Subcutaneous adipose tissue (tissue), 4 donors: ENCODE results near the gene CHRM5. TPM values are rescaled to one million over a fixed set of nuclear protein-coding genes. Genes with fewer than 3 reads are reported as not detected.

Experiments used
- CTCF ChIP-seq: fragments of 450-650 bp; IDR thresholded peaks from one replicate; pipeline ENCODE4 v1.5.1; 2016; ENCODE audit warnings: low read depth, mild to moderate bottlenecking, control low read depth, antibody characterized with exemption, moderate library complexity
- total RNA-seq, 4 donors: library from RNA; depleted of rRNA; stranded (reverse); fragments of >200 nt; gene quantifications; one replicate each; pipeline ENCODE4 v1.1.0, GENCODE V29; 2016

Gene CHRM5
- total RNA-seq, 4 donors from 2014 or later = not detected

GRCh38 chr15:34101366-34102174 is 133.3 kb downstream of the CHRM5 start, which contains the start of the genes EMC7 and PGBD4:
EMC7 (minus strand) TSS chr15:34101862; CDS start chr15:34101839, 23 bp downstream.
PGBD4 (plus strand) TSS chr15:34102083; CDS start chr15:34102532, 449 bp downstream.
- TF ChIP-seq CTCF = no peak

- no peak for TF ChIP-seq CTCF
Measured at GRCh38 chr15:34102175-34102925, 134.1 kb downstream of the CHRM5 start.

- TF ChIP-seq CTCF = no peak
Measured at GRCh38 chr15:34106423-34106822, 138.1 kb downstream of the CHRM5 start.

GRCh38 chr15:34107315-34107714 is 139.0 kb downstream of the CHRM5 start:
- no peak for TF ChIP-seq CTCF

GRCh38 chr15:34109797-34110663 is 141.7 kb downstream of the CHRM5 start:
- TF ChIP-seq CTCF = no peak

GRCh38 chr15:34111488-34111887 is 143.2 kb downstream of the CHRM5 start:
- TF ChIP-seq CTCF = no peak

- TF ChIP-seq CTCF = no peak
Measured at GRCh38 chr15:34114215-34114614, 145.9 kb downstream of the CHRM5 start.
